ENCODE data around the gene DOCK1.

DNA sequence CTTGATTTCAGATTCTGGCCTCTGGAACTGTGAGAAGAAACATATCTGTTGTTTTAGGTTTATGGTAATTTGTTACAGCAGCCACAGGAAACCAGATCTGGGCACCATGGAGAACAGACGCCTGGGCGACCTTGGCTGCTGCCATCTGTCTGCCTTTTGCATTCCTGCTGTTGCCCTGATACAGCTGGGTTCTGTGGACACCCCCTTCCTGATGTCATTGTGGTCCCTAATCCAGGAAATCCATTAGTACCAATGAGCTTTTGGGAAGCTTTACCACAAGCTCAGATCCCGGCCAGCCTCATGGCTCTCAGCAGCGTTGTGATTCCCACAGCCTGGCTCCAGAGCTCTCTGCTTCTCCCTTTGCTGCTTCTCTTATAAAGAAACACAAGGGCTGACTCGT, 469.7 kb downstream of the DOCK1 start:
- TF ChIP-seq EZH2phosphoT487 (IDR thresholded peaks at IDR 0.05; ENCODE audit: insufficient read depth, low read depth) = no peak
- no peak for TF ChIP-seq EZH2 (IDR thresholded peaks at IDR 0.05; ENCODE audit: insufficient read depth, poor library complexity, severe bottlenecking)
